Measurements from ENCODE around the gene TMPRSS6. TPM values are rescaled to one million over a fixed set of nuclear protein-coding genes. Genes with fewer than 3 reads are reported as not detected.

The TMPRSS6 gene
- total RNA-seq, 1 experiment from 2014 or later: 0.04 TPM

DNA sequence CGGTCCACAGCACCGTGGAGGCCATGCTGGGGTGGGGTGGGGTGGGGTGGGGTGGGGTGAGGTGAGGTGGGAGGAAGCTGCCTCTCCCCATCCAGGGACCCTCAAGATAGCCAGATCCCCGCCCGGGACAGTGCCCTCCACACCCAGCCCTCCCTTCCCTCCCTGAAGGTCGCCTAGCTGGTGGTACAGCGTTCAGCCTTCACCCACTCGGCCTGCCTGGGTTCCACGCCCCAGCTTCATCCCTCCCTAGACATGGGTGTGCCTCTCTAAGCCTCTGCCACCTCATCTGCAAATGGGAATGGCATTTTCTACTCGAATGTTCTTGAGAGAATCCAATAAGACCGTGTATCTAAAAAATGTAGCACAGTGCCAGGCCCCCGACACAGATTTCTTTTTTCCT lies 40.2 kb downstream of the TMPRSS6 start:
- intact Hi-C loops (cut with micrococcal nuclease): no loop called here
- Histone ChIP-seq H3K4me3 (ENCODE audit: low read length) (no peak overlapping the region), H3K4me2 (ENCODE audit: low read length) (no peak overlapping the region), H3K9ac (ENCODE audit: low read length) (no peak overlapping the region), H3K27me3 (ENCODE audit: low read length) (no peaks in the 10 kb centered on the region), H3K79me2 (ENCODE audit: low read length) (no peaks in the 10 kb centered on the region), H3K9me3 (ENCODE audit: low read length) (no peaks in the 10 kb centered on the region), H3K9me2 (replicated peaks; ENCODE audit: low read length) (no peaks in the 10 kb centered on the region), H3K27ac (ENCODE audit: low read length) (no peak overlapping the region), H3K36me3 (ENCODE audit: low read depth, low read length) (no peaks in the 10 kb centered on the region), H2AFZ (ENCODE audit: low read length) (no peak overlapping the region), H3K4me1 (ENCODE audit: insufficient read depth, low read length) (no peaks in the 10 kb centered on the region), H4K20me1 (ENCODE audit: low read length) (no peaks in the 10 kb centered on the region), H3F3A (ENCODE audit: low read length, unreplicated experiment) (no peaks in the 10 kb centered on the region)
- ATAC-seq: no peak
- no peak for DNase-seq
- no TSS peak for BruUV-seq (replicated peaks)
- ChIA-PET POLR2A (ENCODE audit: unreplicated experiment) (no interaction called here), CTCF (no interaction called here)
- TF ChIP-seq, protein P1, sequence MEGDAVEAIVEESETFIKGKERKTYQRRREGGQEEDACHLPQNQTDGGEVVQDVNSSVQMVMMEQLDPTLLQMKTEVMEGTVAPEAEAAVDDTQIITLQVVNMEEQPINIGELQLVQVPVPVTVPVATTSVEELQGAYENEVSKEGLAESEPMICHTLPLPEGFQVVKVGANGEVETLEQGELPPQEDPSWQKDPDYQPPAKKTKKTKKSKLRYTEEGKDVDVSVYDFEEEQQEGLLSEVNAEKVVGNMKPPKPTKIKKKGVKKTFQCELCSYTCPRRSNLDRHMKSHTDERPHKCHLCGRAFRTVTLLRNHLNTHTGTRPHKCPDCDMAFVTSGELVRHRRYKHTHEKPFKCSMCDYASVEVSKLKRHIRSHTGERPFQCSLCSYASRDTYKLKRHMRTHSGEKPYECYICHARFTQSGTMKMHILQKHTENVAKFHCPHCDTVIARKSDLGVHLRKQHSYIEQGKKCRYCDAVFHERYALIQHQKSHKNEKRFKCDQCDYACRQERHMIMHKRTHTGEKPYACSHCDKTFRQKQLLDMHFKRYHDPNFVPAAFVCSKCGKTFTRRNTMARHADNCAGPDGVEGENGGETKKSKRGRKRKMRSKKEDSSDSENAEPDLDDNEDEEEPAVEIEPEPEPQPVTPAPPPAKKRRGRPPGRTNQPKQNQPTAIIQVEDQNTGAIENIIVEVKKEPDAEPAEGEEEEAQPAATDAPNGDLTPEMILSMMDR (conservative IDR thresholded peaks at IDR 0.05; ENCODE audit: low read depth, low read length): no peak
- no peak for TF ChIP-seq EZH2 (IDR thresholded peaks at IDR 0.05; ENCODE audit: low read length, unreplicated experiment)
- no peak for TF ChIP-seq EZH2phosphoT487 (IDR thresholded peaks at IDR 0.05; ENCODE audit: borderline replicate concordance, low read length)

DNA sequence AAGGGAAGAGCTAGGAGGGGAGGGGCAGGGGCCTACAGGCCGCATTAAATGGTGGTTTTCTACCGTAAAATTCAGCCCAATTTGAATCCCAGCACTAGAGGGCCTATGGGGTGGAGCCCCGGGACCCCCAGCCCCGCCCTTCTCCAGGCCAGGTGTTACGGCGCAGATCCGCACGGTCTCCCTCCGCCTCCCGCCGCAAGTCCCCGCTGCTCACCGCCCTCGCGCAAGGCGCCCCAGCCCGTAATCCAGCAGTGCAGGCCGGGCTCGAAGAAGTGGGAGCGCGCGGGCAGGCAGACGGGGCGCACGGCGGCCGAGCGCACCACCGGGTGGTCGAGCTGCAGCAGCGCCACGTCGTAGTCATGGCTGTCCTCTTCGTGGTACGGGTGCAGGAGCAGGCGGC lies 40.7 kb downstream of the TMPRSS6 start:
- no peak overlapping the region for H3K4me3 ChIP-seq (ENCODE audit: low read length)
- no peaks in the 10 kb centered on the region for H3F3A ChIP-seq (ENCODE audit: low read length, unreplicated experiment)
- H2AFZ ChIP-seq (ENCODE audit: low read length): no peak overlapping the region
- BruUV-seq (replicated peaks): no TSS peak
- H3K9ac ChIP-seq (ENCODE audit: low read length): no peak overlapping the region
- no peak for TF ChIP-seq EZH2 (IDR thresholded peaks at IDR 0.05; ENCODE audit: low read length, unreplicated experiment)
- TF ChIP-seq, protein P1 (conservative IDR thresholded peaks at IDR 0.05; ENCODE audit: low read depth, low read length): no peak
- no peak for TF ChIP-seq EZH2phosphoT487 (IDR thresholded peaks at IDR 0.05; ENCODE audit: borderline replicate concordance, low read length)
- DNase-seq (no peak), ATAC-seq (no peak)
- intact Hi-C loops (cut with micrococcal nuclease): no loop called here
- H3K4me2 ChIP-seq (ENCODE audit: low read length): no peak overlapping the region
- no peaks in the 10 kb centered on the region for H3K9me3 ChIP-seq (ENCODE audit: low read length)
- H3K79me2 ChIP-seq (ENCODE audit: low read length): no peaks in the 10 kb centered on the region
- no peaks in the 10 kb centered on the region for H4K20me1 ChIP-seq (ENCODE audit: low read length)
- no peak overlapping the region for H3K27ac ChIP-seq (ENCODE audit: low read length)
- H3K4me1 ChIP-seq (ENCODE audit: insufficient read depth, low read length): no peaks in the 10 kb centered on the region
- CTCF ChIA-PET: no interaction called here
- no peaks in the 10 kb centered on the region for H3K9me2 ChIP-seq (replicated peaks; ENCODE audit: low read length)
- H3K36me3 ChIP-seq (ENCODE audit: low read depth, low read length): no peaks in the 10 kb centered on the region
- POLR2A ChIA-PET (ENCODE audit: unreplicated experiment): no interaction called here
- no peaks in the 10 kb centered on the region for H3K27me3 ChIP-seq (ENCODE audit: low read length)

DNA sequence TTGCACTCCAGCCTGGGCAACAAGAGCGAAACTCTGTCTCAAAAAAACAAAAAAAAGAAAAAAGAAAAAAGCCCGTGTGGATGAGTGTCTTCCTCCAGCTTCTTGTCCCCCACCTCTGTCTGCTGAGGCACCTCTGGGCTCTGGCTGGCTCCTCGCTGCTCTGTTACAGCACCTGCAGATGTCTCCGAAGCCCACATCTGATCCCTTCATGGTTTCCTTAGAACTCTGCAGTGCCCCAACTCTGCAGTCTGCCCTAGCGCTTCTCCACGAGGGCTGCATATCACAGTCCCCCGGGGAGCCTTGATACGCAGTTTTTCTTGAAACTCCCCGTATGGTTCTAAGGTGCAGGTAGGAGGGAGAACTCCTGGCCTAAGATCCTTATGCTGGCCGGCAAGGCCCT lies 42.1 kb downstream of the TMPRSS6 start:
- Histone ChIP-seq H3K9ac (ENCODE audit: low read length) (no peak overlapping the region), H3K4me3 (ENCODE audit: low read length) (no peak overlapping the region), H3K79me2 (ENCODE audit: low read length) (no peaks in the 10 kb centered on the region), H3K4me1 (ENCODE audit: insufficient read depth, low read length) (no peaks in the 10 kb centered on the region), H3K9me3 (ENCODE audit: low read length) (no peaks in the 10 kb centered on the region), H3K27me3 (ENCODE audit: low read length) (no peaks in the 10 kb centered on the region), H3K4me2 (ENCODE audit: low read length) (no peak overlapping the region), H3K36me3 (ENCODE audit: low read depth, low read length) (no peaks in the 10 kb centered on the region), H2AFZ (ENCODE audit: low read length) (no peak overlapping the region), H3F3A (ENCODE audit: low read length, unreplicated experiment) (no peaks in the 10 kb centered on the region), H3K9me2 (replicated peaks; ENCODE audit: low read length) (no peaks in the 10 kb centered on the region), H3K27ac (ENCODE audit: low read length) (no peak overlapping the region), H4K20me1 (ENCODE audit: low read length) (no peaks in the 10 kb centered on the region)
- intact Hi-C loops (cut with micrococcal nuclease): no loop called here
- CTCF ChIA-PET: no interaction called here
- ATAC-seq (no peak), DNase-seq (no peak)
- POLR2A ChIA-PET (ENCODE audit: unreplicated experiment): no interaction called here
- TF ChIP-seq, protein P1 (conservative IDR thresholded peaks at IDR 0.05; ENCODE audit: low read depth, low read length): no peak
- TF ChIP-seq EZH2phosphoT487 (IDR thresholded peaks at IDR 0.05; ENCODE audit: borderline replicate concordance, low read length) (no peak), EZH2 (IDR thresholded peaks at IDR 0.05; ENCODE audit: low read length, unreplicated experiment) (no peak)
- BruUV-seq (replicated peaks): no TSS peak
